ENCODE data around the gene MT1M. TPM values are rescaled to one million over a fixed set of nuclear protein-coding genes. Genes with fewer than 3 reads are reported as not detected.

The MT1M gene
- total RNA-seq, 1 donor from 2014 or later = not detected

- intact Hi-C loops (cut with micrococcal nuclease) = no loop called here
- Mint-ChIP-seq H3K27ac (no peak overlapping the region), H3K9me3 (no peaks in the 10 kb centered on the region), H3K27me3 (peaks cover 39% of the 10 kb centered on the region), H3K4me3 (no peak overlapping the region), H3K36me3 (ENCODE audit: low read depth) (no peaks in the 10 kb centered on the region), H3K4me1 (peaks cover 12% of the 10 kb centered on the region)
- POLR2A ChIA-PET = no interaction called here
- CTCF ChIA-PET = no interaction called here
- DNase-seq (no peak), ATAC-seq (ENCODE audit: low read depth) (no peak)
- no peak for TF ChIP-seq CTCF (IDR thresholded peaks at IDR 0.05)
Measured at GRCh38 chr16:56647641-56648431, 15.4 kb downstream of the MT1M start.

GRCh38 chr16:56649271-56649670 lies 16.8 kb downstream of the MT1M start:
- no peak overlapping the region for H3K27ac Mint-ChIP-seq
- no peak for TF ChIP-seq CTCF (IDR thresholded peaks at IDR 0.05)
- H3K4me1 Mint-ChIP-seq = peaks cover 11% of the 10 kb centered on the region
- peaks cover 31% of the 10 kb centered on the region for H3K27me3 Mint-ChIP-seq
- no peaks in the 10 kb centered on the region for H3K9me3 Mint-ChIP-seq
- no peaks in the 10 kb centered on the region for H3K36me3 Mint-ChIP-seq (ENCODE audit: low read depth)
- H3K4me3 Mint-ChIP-seq = no peak overlapping the region
- DNase-seq (no peak), ATAC-seq (ENCODE audit: low read depth) (no peak)
- CTCF ChIA-PET = no interaction called here
- intact Hi-C loops (cut with micrococcal nuclease) = no loop called here
- POLR2A ChIA-PET = interaction anchor here (0.6 kb wide), 1 partner anchor 8 kb away, joined by 3 read pairs; no protein-coding TSS in a partner anchor

- Mint-ChIP-seq H3K4me1 (peaks cover 14% of the 10 kb centered on the region), H3K27ac (no peak overlapping the region), H3K4me3 (no peak overlapping the region), H3K27me3 (peaks cover 27% of the 10 kb centered on the region), H3K36me3 (ENCODE audit: low read depth) (no peaks in the 10 kb centered on the region), H3K9me3 (no peaks in the 10 kb centered on the region)
- intact Hi-C loops (cut with micrococcal nuclease) = no loop called here
- no peak for ATAC-seq (ENCODE audit: low read depth)
- no peak for TF ChIP-seq CTCF (IDR thresholded peaks at IDR 0.05)
- ChIA-PET CTCF (interaction anchor here (0.7 kb wide), 1 partner anchor 51 kb away, joined by 3 read pairs; no protein-coding TSS in a partner anchor), POLR2A (no interaction called here)
- DNase-seq = no peak
Measured at GRCh38 chr16:56649820-56650219, 17.4 kb downstream of the MT1M start.

- DNase-seq = no peak
- H3K9me3 Mint-ChIP-seq = no peaks in the 10 kb centered on the region
- H3K4me1 Mint-ChIP-seq = peaks cover 15% of the 10 kb centered on the region
- no peaks in the 10 kb centered on the region for H3K36me3 Mint-ChIP-seq (ENCODE audit: low read depth)
- no peak for TF ChIP-seq CTCF (IDR thresholded peaks at IDR 0.05)
- H3K27ac Mint-ChIP-seq = no peak within 1 kb of the TSS
- no peak within 1 kb of the TSS for H3K4me3 Mint-ChIP-seq
- no peak for ATAC-seq (ENCODE audit: low read depth)
- peaks cover 20% of the 10 kb centered on the region for H3K27me3 Mint-ChIP-seq
- ChIA-PET POLR2A (no interaction called here), CTCF (no interaction called here)
- intact Hi-C loops (cut with micrococcal nuclease) = no loop called here
Measured at GRCh38 chr16:56651586-56651985, 19.1 kb downstream of the MT1M start, which contains the start of gene MT1B. MT1B (plus strand) TSS chr16:56651886; CDS start chr16:56651954, 68 bp downstream.

GRCh38 chr16:56652600-56652999 lies 20.1 kb downstream of the MT1M start:
- H3K9me3 Mint-ChIP-seq = no peaks in the 10 kb centered on the region
- POLR2A ChIA-PET = interaction anchor here (0.6 to 0.7 kb wide), 2 partner anchors 39 to 43 kb away, joined by 3 to 7 read pairs; no protein-coding TSS in a partner anchor
- DNase-seq (no peak), ATAC-seq (ENCODE audit: low read depth) (no peak)
- no peak overlapping the region for H3K4me3 Mint-ChIP-seq
- peaks cover 19% of the 10 kb centered on the region for H3K4me1 Mint-ChIP-seq
- intact Hi-C loops (cut with micrococcal nuclease) = no loop called here
- no peaks in the 10 kb centered on the region for H3K36me3 Mint-ChIP-seq (ENCODE audit: low read depth)
- CTCF ChIA-PET = no interaction called here
- TF ChIP-seq CTCF (IDR thresholded peaks at IDR 0.05) = no peak
- no peak overlapping the region for H3K27ac Mint-ChIP-seq
- peaks cover 13% of the 10 kb centered on the region for H3K27me3 Mint-ChIP-seq

Measured in activated B cell treated with CpG ODN at 0.5 μM for 24 hours (primary cell).